Eye (tissue), 1 donor: ENCODE measurements around the gene DNM3.
A peak's percentile ranks its signal among the peaks of the same experiment; 100 is the strongest.

Experiments
- DNase-seq: peaks from one replicate; pipeline ENCODE4 v3.0.0-alpha.2; 2015

The DNM3 gene

GRCh38 chr1:172443666-172444453 lies 602.6 kb downstream of the DNM3 start, which contains the start of gene PIGC:
PIGC (minus strand) TSS chr1:172444069; CDS start chr1:172442622, 1,447 bp downstream.
- DNase-seq, result peak; percentile 95

GRCh38 chr1:172446547-172446946 lies 605.2 kb downstream of the DNM3 start:
- DNase-seq, result no peak

- DNase-seq, result no peak
Observed at GRCh38 chr1:172447641-172448040, 606.3 kb downstream of the DNM3 start.

- DNase-seq, result no peak
Observed at GRCh38 chr1:172448995-172449584, 607.8 kb downstream of the DNM3 start.

- DNase-seq, result peak; percentile 83
Observed at GRCh38 chr1:172449585-172450523, 608.6 kb downstream of the DNM3 start.

- DNase-seq, result no peak
Observed at GRCh38 chr1:172450524-172450885, 609.2 kb downstream of the DNM3 start.

- no peak for DNase-seq
Observed at GRCh38 chr1:172451002-172451443, 609.7 kb downstream of the DNM3 start.

- peak; percentile 44 for DNase-seq
Observed at GRCh38 chr1:172452536-172453152, 611.3 kb downstream of the DNM3 start.

- DNase-seq, result no peak
Observed at GRCh38 chr1:172453153-172453545, 611.9 kb downstream of the DNM3 start.

GRCh38 chr1:172453607-172454006 lies 612.3 kb downstream of the DNM3 start:
- DNase-seq, result no peak

GRCh38 chr1:172455451-172455850 lies 614.2 kb downstream of the DNM3 start:
- DNase-seq, result no peak

GRCh38 chr1:172456344-172456769 lies 615.1 kb downstream of the DNM3 start:
- DNase-seq, result no peak

- no peak for DNase-seq
Observed at GRCh38 chr1:172457479-172458130, 616.3 kb downstream of the DNM3 start.

GRCh38 chr1:172460177-172460576 lies 618.9 kb downstream of the DNM3 start:
- DNase-seq, result no peak

GRCh38 chr1:172460887-172461315 lies 619.6 kb downstream of the DNM3 start:
- DNase-seq, result peak; percentile 45
